NCI-H2227 (cell line): ENCODE results near the gene EDDM13.
A peak's percentile ranks its signal among the peaks of the same experiment; 100 is the strongest.
"Not testable (repeated sequence)": the region's sequence is repeated elsewhere in the genome, so short reads cannot be mapped to it uniquely, and the experiment has no call there.

Experiments used
- DNase-seq: peaks from one replicate; lab custom pipeline; 2025; ENCODE audit not compliant: unreplicated experiment; lab: John Stamatoyannopoulos, UW

EDDM13 gene

DNA sequence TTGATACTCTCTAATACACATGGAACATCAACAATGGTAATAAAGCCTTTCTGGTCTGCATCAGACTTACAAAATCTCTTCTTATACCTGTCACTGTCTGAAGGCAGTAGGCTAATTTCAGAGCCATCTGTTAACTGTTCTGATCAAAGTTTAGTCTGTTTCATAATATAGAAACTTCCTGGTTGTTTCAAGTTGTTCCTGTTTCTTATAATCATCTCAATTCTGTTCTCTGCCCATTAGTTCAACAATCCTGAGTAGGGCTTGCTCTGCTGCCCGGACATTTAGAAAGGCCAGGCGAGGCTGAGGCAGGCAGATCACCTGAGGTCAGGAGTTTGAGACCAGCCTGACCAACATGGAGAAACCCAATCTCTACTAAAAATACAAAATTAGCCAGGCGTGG is 47.4 kb downstream of the EDDM13 start:
- DNase-seq, result no peak

DNA sequence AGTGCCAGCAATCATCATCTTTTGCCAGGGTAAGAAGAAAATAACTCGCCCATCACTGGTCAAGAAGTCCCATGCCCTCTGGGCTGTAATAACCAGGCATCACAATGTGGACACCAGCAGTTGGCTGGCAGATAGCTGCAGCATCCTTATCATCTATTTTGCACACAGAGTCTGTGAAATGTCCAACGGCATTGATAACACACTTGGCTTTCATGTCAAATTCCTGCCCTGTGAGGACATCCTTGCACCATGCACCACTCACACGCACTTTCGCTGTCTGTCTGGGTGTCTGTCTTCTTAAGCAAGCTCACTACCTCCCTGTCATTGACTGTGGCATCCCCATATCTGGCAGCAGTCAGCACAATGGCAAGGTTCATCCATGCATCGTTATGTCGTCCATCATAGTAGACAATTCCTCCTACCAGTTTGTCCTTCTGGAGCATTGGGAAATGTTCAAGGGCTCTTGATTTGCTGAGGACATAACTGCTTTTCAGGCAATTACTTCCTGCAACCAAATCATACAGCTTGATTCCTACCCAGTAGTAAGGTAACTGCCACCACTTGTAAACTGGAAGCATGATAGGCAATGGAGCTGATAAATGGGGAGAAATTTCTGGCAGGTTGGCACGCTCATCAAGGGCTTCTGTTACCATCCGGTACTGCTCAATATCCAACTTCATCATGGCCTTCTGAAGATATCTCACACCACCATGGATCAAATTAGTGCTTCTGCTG is 48.9 kb downstream of the EDDM13 start:
- DNase-seq, result no peak

GRCh38 chr19:56321989-56322440 is 49.5 kb downstream of the EDDM13 start:
- DNase-seq, result no peak

DNA sequence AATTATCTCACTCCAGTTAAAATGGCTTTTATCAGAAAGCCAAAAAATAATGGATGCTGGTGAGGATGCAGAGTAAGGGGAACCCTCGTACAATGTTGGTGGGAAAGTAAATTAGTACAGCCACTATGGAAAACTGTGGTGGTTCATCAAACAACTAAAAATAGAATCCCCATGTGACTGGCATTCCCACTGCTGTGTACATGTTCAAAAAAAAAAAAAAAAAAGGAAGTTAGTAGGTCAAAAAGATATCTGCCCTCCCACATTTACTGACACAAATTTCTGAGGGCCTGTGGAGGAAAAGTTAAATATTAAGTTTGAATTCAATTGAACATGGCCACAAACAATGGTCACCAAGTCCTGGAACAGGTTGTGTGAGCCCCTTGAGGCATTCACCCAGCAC is 51.9 kb downstream of the EDDM13 start:
- DNase-seq, result no peak

- no peak for DNase-seq
These were observed 60.1 kb downstream of the EDDM13 start for GRCh38 chr19:56332695-56333094.

DNA sequence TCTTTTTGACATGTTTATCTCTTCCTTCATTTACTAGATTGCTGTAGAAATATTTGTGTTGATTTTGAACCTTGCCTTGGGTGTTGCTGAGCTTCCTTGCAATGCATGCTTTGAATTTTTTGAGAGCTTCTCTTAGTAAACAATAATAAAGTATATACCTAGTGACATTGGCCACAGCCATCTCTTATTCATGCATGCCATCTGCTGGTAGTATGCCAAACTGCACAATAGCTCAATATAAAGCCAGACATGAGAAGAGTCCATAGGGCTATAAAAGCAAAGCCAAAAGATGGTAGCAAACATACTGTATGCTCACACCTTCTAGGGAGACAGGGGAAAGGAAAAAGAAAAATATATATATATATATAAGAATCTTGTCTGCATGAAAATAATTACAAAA is 61.0 kb downstream of the EDDM13 start:
- DNase-seq, result peak; percentile 87

DNA sequence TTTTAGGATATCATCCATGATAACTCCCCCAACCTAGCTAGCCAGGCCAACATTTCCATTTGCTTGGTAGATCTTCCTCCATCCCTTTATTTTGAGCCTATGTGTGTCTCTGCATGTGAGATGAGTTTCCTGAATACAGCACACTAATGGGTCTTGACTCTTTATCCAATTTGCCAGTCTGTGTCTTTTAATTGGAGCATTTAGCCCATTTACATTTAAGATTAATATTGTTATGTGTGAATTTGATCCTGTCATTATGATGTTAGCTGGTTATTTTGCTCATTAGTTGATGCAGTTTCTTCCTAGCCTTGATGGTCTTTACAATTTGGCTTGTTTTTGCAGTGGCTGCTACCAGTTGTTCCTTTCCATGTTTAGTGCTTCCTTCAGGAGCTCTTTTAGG is 62.8 kb downstream of the EDDM13 start:
- not testable (repeated sequence) for DNase-seq

DNA sequence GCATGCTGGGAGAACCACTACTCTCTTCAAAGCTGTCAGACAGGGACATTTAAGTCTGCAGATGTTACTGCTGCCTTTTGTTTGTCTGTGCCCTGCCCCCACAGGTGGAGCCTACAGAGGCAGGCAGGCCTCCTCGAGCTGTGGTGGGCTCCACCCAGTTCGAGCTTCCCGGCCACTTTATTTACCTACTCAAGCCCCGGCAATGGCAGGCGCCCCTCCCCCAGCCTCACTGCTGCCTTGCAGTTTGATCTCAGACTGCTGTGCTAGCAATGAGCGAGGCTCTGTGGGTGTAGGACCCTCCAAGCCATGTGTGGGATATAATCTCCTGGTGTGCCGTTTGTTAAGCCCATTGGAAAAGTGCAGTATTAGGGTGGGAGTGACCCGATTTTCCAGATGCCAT is 64.5 kb downstream of the EDDM13 start:
- DNase-seq, result not testable (repeated sequence)

DNA sequence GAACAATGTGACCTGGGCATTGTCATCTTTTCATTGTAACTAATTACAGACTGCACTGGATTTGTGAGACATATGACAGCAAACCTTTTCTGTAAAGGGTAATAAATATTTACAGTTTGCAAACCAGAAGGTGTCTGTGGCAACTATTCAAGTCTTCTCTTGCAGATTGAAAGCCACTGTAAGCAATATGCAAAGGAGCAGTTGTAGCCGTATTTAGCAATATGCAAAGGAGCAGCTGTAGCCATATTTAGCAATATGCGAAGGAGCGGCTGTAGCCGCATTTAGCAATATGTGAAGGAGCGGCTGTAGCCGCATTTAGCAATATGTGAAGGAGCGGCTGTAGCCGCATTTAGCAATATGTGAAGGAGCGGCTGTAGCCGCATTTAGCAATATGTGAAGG is 66.5 kb downstream of the EDDM13 start:
- DNase-seq, result not testable (repeated sequence)

- no peak for DNase-seq
These were observed 69.4 kb downstream of the EDDM13 start for GRCh38 chr19:56341948-56342347.

GRCh38 chr19:56347163-56347778 is 74.7 kb downstream of the EDDM13 start:
- no peak for DNase-seq

- DNase-seq, result peak; percentile 26
These were observed 75.8 kb downstream of the EDDM13 start for GRCh38 chr19:56348289-56348877.

- DNase-seq, result peak; percentile 80
These were observed 78.0 kb downstream of the EDDM13 start for GRCh38 chr19:56350416-56351045.

DNA sequence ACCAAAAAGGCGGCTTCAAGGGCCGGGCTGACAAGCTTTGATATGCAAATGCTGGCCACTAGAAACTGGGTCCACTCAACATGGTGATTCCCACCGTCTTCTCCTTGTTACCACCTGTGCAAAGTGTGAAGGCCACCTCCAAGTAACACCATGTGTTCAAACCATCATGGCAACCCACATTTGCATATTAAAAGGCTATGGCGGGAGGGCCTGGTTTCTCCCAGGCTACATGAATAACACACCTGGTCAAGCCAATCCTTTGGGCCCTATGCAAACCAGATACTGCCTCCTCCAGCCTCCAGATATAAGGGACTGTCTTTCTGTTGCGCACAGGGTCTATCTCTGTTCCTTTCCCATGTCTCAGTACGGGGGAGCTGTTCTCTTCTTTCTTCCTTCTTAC is 78.7 kb downstream of the EDDM13 start:
- DNase-seq, result no peak

- DNase-seq, result no peak
These were observed 83.0 kb downstream of the EDDM13 start for GRCh38 chr19:56355517-56355916.

GRCh38 chr19:56356944-56357343 is 84.4 kb downstream of the EDDM13 start:
- DNase-seq, result no peak
